Measurements from ENCODE around the gene HTR1D. TPM values are rescaled to one million over a fixed set of nuclear protein-coding genes. Genes with fewer than 3 reads are reported as not detected.

Gene HTR1D
- polyA plus RNA-seq, 6 donors from 2014 or later, result not detected

DNA sequence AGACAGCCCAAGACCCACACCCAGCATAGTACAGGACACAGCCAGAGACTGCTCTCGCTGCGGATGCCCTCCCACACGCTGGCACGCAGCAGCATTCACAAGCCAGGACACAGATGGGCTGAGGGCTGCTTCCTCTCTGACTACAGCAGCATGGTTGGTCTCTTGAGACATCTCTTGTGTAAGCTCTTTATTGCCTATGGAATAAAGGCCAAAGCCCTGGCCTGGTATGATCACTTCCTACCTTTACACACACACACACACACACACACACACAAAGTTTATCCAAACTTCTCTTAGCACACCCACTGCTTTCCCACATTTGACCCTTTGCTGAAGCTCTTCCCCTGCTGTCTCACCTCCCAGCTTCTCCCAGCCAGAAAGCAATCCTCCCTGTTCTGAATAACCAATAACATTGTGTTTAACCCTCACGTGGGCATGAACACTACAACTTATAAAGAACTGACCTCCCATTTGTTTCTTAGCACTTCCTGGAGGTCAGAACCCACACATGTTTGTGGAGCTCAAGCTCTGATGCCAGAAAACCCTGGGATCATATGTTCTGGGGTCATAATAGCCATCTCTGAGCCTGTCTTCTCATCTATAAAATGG, 47.5 kb downstream of the HTR1D start:
- Mint-ChIP-seq H3K36me3 (peaks cover 0 to 5% of the 10 kb centered on the region in 2 donors), H3K4me1 (peaks cover 24 to 31% (median 27%) of the 10 kb centered on the region in 3 donors), H3K9me3 (peaks cover 0 to 3% (median 0%) of the 10 kb centered on the region in 7 donors), H3K4me3 (peak overlapping the region; percentile 91 to 99 (median 96)), H3K27me3 (no peaks in the 10 kb centered on the region), H3K27ac (peak overlapping the region; percentile 80 to 94 (median 91))
- DNase-seq (peak; percentile 61), ATAC-seq (ENCODE audit: low read depth in 2 of 2) (peak; percentile 79 to 83)

DNA sequence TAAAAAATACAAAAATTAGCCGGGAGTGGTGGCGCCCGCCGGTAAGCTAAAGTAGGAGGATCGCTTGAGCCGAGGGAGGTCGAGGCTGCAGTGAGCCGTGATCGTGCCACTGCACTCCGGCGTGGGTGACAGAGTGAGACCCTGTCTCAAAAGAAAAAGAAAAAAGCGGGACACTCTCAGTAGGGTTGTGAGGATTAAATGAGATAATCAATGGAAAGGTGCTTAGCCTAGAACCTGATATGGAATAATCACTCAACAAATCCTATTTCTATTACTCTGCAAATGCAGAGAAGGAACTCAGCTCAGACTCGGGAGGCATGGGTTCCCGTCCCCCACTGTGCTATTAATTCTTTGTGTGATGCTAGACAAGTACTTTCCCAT, 48.1 kb downstream of the HTR1D start:
- no peak for ATAC-seq (ENCODE audit: low read depth in 2 of 2)
- DNase-seq, result peak; percentile 2
- peaks cover 18 to 26% (median 26%) of the 10 kb centered on the region in 3 donors for H3K4me1 Mint-ChIP-seq
- H3K27ac Mint-ChIP-seq, result peak overlapping the region; percentile 80 to 94 (median 91)
- H3K27me3 Mint-ChIP-seq, result no peaks in the 10 kb centered on the region
- peak overlapping the region; percentile 91 to 99 (median 96) for H3K4me3 Mint-ChIP-seq
- peaks cover 0 to under 1% (median 0%) of the 10 kb centered on the region in 7 donors for H3K9me3 Mint-ChIP-seq
- peaks cover 0 to 5% of the 10 kb centered on the region in 2 donors for H3K36me3 Mint-ChIP-seq

DNA sequence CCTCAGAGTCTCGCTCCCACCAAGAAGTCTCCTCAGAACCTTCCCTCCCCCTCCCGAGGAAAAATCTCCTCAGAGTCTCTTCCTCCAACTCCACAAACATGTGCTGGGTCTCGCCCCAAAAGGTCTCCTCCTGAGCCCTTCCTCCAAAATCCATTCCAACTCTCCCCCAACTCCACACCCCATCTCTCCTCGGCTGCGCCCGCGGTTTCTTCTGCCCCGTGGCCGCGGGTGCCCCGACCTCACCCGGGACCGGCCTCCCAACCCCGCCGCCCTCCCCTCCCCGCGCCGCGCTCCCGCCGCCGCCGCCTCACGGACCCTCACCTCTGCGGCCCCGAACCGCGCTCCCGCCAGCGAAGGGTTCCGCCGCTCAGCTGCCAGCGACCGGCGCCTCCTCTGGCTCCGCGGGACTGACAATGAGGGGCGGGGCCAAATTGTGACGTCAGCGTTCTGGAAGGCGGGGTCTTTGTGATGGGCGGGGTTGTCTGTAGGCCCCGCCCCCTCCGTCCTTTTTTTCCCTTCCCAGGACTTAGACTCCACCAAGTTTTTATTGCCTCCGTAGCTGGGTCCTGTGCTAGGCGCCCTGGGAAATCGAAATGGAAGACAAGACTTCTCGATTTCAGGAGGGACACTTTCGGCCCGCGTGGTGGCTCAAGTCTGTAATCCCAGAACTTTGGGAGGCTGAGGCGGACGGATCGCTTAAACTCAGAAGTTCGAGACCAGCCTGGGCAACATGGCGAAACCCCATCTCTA, 48.7 kb downstream of the HTR1D start, which contains the start of gene LUZP1:
Gene LUZP1 (minus strand): TSS at position 412 of the 750 bp plus-strand sequence.
- Mint-ChIP-seq H3K27me3 (no peaks in the 10 kb centered on the region), H3K36me3 (peaks cover 0 to 5% of the 10 kb centered on the region in 2 donors), H3K4me1 (peaks cover 18 to 26% (median 26%) of the 10 kb centered on the region in 3 donors), H3K4me3 (peak within 1 kb of the TSS; percentile 91 to 99 (median 96)), H3K9me3 (no peaks in the 10 kb centered on the region), H3K27ac (peak within 1 kb of the TSS; percentile 80 to 96 (median 92))
- DNase-seq (peak; percentile 77), ATAC-seq (ENCODE audit: low read depth in 2 of 2) (peak; percentile 76 to 79)

- peak; percentile 17 to 18 for ATAC-seq (ENCODE audit: low read depth in 2 of 2)
- peak overlapping the region in 4 of 6 donors; percentile 80 to 96 (median 92) for H3K27ac Mint-ChIP-seq
Measured at GRCh38 chr1:23168079-23168444, 49.2 kb downstream of the HTR1D start.

DNA sequence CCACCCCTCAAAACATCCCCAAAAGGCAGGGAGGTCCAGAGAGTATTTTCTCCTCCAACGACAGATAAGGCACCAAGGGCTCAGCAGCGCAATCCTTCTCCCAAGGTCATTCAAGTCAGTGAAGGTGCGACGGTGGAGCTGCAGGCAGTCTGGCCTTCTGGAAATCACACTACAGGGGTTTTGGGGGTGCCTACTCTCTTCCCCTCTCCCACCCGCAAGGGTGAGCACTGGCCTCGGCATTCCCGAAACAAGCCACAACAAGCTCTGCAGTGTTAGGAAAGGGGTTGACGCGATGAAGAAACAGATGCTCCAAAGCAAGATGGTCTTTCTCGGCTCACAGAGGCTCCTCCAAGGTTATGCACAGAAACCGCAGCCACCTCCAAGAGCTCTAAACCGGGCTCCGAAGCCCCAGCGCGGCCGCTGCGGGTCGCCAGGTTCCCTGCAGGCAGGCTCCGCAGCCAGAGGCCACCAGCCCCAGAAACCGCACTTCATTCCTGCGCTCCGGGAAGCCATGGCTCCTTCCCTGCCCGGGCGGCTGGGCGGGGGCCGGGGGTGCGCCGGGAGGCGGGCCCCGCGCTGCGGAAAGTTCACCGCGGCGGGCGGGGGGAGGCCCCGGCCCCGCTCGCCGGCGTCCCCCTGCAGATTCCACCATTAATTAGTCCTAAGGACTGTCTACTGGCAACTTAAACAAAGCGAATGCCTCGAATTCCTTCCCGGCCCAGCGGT, 49.8 kb downstream of the HTR1D start:
- peak; percentile 18 for DNase-seq
- Mint-ChIP-seq H3K27ac (peak overlapping the region in 4 of 6 donors; percentile 16 to 74 (median 38)), H3K4me3 (peak overlapping the region; percentile 82 to 99 (median 92)), H3K36me3 (peaks cover 0 to 5% of the 10 kb centered on the region in 2 donors), H3K9me3 (no peaks in the 10 kb centered on the region), H3K27me3 (no peaks in the 10 kb centered on the region), H3K4me1 (peaks cover 18 to 26% (median 26%) of the 10 kb centered on the region in 3 donors)
- peak; percentile 6 to 12 for ATAC-seq (ENCODE audit: low read depth in 2 of 2)

More at GRCh38 chr1:23168079-23168444, 49.2 kb downstream of the HTR1D start:
- no peaks in the 10 kb centered on the region for H3K27me3 Mint-ChIP-seq
- DNase-seq, result no peak
- H3K36me3 Mint-ChIP-seq, result peaks cover 0 to 5% of the 10 kb centered on the region in 2 donors
- H3K9me3 Mint-ChIP-seq, result no peaks in the 10 kb centered on the region
- H3K4me3 Mint-ChIP-seq, result peak overlapping the region; percentile 91 to 99 (median 96)
- H3K4me1 Mint-ChIP-seq, result peaks cover 18 to 26% (median 26%) of the 10 kb centered on the region in 3 donors

- no peak for DNase-seq
- H3K27me3 Mint-ChIP-seq, result no peaks in the 10 kb centered on the region
- no peak for ATAC-seq (ENCODE audit: low read depth in 2 of 2)
- H3K9me3 Mint-ChIP-seq, result no peaks in the 10 kb centered on the region
- H3K4me3 Mint-ChIP-seq, result peak overlapping the region; percentile 65 to 99 (median 90)
- H3K27ac Mint-ChIP-seq, result peak overlapping the region in 3 of 6 donors; percentile 24 to 74 (median 53)
- H3K36me3 Mint-ChIP-seq, result peaks cover 0 to 5% of the 10 kb centered on the region in 2 donors
- H3K4me1 Mint-ChIP-seq, result peaks cover 18 to 26% (median 26%) of the 10 kb centered on the region in 3 donors
Measured at GRCh38 chr1:23166854-23167253, 50.4 kb downstream of the HTR1D start.

GRCh38 chr1:23163395-23163794, 53.9 kb downstream of the HTR1D start:
- Mint-ChIP-seq H3K4me1 (peaks cover 6 to 13% (median 12%) of the 10 kb centered on the region in 3 donors), H3K4me3 (peak overlapping the region in 1 of 8 donors; percentile 32), H3K27me3 (no peaks in the 10 kb centered on the region), H3K36me3 (peaks cover 0 to 2% of the 10 kb centered on the region in 2 donors), H3K9me3 (no peaks in the 10 kb centered on the region), H3K27ac (peak overlapping the region in 1 of 6 donors; percentile 24)
- DNase-seq, result no peak
- ATAC-seq (ENCODE audit: low read depth in 2 of 2), result no peak

DNA sequence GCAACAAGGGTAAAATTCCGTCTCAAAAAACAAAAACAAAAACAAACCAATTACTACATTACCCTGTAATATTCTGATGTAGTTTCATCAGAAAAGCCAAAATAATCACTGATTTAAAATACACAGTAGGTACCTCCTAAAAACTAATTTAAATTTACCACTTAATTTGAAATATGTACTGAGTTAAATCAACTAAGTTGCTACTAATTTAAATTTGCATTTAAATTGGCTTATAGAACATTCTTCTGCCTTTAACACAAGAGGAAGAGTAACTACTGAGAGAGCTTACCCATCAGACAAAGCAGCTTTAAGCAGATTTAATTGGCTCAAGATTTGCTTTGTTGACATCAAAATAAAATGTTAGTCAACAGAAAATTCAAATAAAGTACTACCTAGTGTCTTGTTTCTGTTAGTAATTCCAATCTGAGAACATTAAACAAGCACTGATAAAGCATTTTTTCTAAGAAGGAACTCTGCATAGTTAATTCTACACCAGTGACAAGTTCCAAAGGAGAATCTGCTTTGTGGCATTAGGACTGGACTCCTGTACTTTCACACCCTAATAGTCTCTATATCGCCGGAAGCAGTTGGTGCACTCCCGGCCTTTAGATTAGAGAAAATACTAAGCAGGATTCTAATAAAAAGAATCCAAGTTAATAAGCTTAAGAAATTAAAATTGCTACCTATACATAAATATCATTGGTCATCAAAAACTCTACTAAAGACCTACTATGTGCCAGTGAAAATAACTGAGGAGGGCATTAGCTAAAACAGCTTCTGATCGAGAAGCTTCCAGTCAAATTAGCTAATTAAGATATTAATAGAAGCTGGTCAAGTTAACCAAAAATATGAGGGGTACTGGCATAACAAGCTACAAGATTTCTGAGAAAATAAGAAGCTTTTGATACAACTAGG, 57.1 kb downstream of the HTR1D start:
- peaks cover 8 to 17% (median 12%) of the 10 kb centered on the region in 3 donors for H3K4me1 Mint-ChIP-seq
- H3K36me3 Mint-ChIP-seq, result no peaks in the 10 kb centered on the region
- H3K9me3 Mint-ChIP-seq, result no peaks in the 10 kb centered on the region
- ATAC-seq (ENCODE audit: low read depth in 2 of 2), result no peak
- H3K4me3 Mint-ChIP-seq, result no peak overlapping the region
- H3K27ac Mint-ChIP-seq, result no peak overlapping the region
- H3K27me3 Mint-ChIP-seq, result no peaks in the 10 kb centered on the region
- no peak for DNase-seq

GRCh38 chr1:23156940-23157339, 60.4 kb downstream of the HTR1D start:
- Mint-ChIP-seq H3K27me3 (no peaks in the 10 kb centered on the region), H3K9me3 (no peaks in the 10 kb centered on the region), H3K36me3 (no peaks in the 10 kb centered on the region), H3K4me1 (peaks cover 12 to 17% (median 17%) of the 10 kb centered on the region in 3 donors), H3K27ac (peak overlapping the region in 2 of 6 donors; percentile 30 to 39), H3K4me3 (no peak overlapping the region)
- DNase-seq (no peak), ATAC-seq (ENCODE audit: low read depth in 2 of 2) (no peak)

DNA sequence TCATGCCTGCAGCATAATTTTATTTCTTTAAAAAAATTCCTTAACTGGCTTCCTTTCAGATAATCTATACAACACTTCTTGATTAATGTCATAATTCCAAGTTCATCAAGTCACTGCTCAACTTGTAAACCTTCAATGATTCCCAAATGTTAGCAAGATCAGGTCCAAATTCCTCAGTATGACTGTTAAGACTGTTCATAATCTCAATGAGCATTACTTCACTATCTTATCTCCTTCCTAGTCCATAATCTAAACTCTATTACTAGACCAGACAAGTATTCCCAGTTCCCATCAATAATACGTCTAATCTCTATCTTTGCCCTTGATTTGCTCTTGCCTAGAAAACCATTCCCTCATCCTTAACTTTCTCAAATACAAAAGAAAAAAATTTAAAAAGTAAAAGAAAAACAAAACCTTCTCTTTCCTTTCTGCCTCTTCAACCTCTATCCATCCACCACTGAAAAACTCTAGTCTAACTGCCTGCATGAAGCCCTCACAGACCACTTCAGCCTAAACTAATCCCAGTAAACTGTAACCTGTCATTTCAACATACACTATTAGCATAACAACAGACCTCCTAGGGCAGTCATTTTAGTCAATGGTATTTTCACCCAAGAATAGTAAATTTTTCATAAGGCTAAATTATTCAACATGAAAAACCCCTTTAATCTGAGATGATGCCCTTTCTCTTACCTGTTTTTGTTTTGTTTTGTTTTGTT, 64.2 kb downstream of the HTR1D start:
- no peaks in the 10 kb centered on the region for H3K9me3 Mint-ChIP-seq
- no peak for ATAC-seq (ENCODE audit: low read depth in 2 of 2)
- no peak for DNase-seq
- H3K4me1 Mint-ChIP-seq, result peaks cover 17 to 30% (median 20%) of the 10 kb centered on the region in 3 donors
- no peaks in the 10 kb centered on the region for H3K27me3 Mint-ChIP-seq
- peak overlapping the region in 2 of 6 donors; percentile 4 to 67 for H3K27ac Mint-ChIP-seq
- no peaks in the 10 kb centered on the region for H3K36me3 Mint-ChIP-seq
- no peak overlapping the region for H3K4me3 Mint-ChIP-seq

DNA sequence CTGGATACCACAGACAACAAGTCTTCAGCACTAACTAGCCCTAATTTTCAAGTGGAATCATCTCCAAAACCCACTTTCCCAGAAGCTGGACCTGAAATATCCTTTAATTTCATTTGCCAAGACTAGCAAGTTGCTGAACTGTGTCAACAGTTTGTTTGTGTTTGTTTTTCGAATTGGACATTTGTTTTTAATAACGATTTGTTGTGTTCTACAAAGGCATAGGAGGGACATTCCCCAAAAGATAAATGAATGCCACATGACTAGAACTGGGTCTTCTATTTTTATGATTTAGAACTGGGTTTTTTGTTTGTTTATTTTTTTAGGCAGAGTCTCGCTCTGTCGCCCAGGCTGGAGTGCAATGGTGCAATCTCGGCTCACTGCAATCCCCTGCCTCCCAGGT, 66.6 kb downstream of the HTR1D start:
- H3K36me3 Mint-ChIP-seq, result no peaks in the 10 kb centered on the region
- H3K27ac Mint-ChIP-seq, result no peak overlapping the region
- H3K9me3 Mint-ChIP-seq, result no peaks in the 10 kb centered on the region

DNA sequence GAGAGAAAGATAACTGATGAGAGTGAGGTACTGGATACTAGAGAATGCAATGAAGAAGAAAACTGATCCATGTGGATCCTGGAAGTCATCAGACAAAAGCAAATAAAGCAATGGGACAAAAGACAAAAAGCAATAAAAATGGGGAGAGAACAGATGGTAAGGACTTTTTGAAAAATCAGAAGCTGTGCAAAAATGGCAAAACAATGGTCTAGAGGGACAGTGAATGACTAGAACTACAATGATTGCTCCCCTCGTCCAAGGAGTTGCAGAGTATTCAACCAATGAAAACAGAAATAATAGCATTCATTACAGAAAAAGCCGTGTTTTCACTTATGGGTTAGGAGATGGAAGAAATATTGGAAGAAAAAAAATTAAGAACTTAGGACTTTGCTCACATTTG, 67.2 kb downstream of the HTR1D start:
- Mint-ChIP-seq H3K4me3 (no peak overlapping the region), H3K27ac (no peak overlapping the region), H3K9me3 (no peaks in the 10 kb centered on the region), H3K27me3 (no peaks in the 10 kb centered on the region), H3K4me1 (peaks cover 4 to 25% (median 16%) of the 10 kb centered on the region in 3 donors), H3K36me3 (no peaks in the 10 kb centered on the region)
- DNase-seq (no peak), ATAC-seq (ENCODE audit: low read depth in 2 of 2) (no peak)

More for the DNA sequence above, 66.6 kb downstream of the HTR1D start:
- no peak overlapping the region for H3K4me3 Mint-ChIP-seq
- H3K27me3 Mint-ChIP-seq, result no peaks in the 10 kb centered on the region
- ATAC-seq (ENCODE audit: low read depth in 2 of 2) (no peak), DNase-seq (no peak)
- H3K4me1 Mint-ChIP-seq, result peaks cover 9 to 30% (median 16%) of the 10 kb centered on the region in 3 donors
